K562 (cell line): Measurements from ENCODE around the gene TMEM200A. TPM values are rescaled to one million over a fixed set of nuclear protein-coding genes. Genes with fewer than 3 reads are reported as not detected.

Experiments
- ATAC-seq: fragments of 200-7000 bp; cut with Tn5 transposase; 3 replicates; pipeline ENCODE4 v1.9.1; 2020; ENCODE audit warnings: moderate library complexity
- BruUV-seq: library from RNA; stranded (reverse); fragments of 400-500 nt; replicated peaks from 2 replicates; lab custom pipeline; 2021; lab: Mats Ljungman, UMichigan
- CTCF ChIA-PET: fragments of 300-600 bp; formaldehyde crosslinking; extraction: SDS; loops from one replicate; lab custom pipeline; 2021; ENCODE audit warnings: low intra/inter-chr PET ratio; lab: Yijun Ruan, JAX
- POLR2A ChIA-PET: fragments of 300-600, 350-650 bp; sonication (Branson Sonifier 250); formaldehyde crosslinking; extraction: SDS; loops from one replicate; lab custom pipeline; 2021; ENCODE audit warnings: antibody characterized with exemption, inconsistent platforms; lab: Yijun Ruan, JAX
- DNase-seq, 4 experiments: peaks; one replicate each; pipeline versions ENCODE4 v3.0.0 to v3.0.0-alpha.2; 2011 to 2018; ENCODE audit warnings: low spot score in 3 of 4, mixed read lengths in 3 of 4; ENCODE audit errors: extremely low read depth in 1 of 4
- FAIRE-seq: peaks from 2 replicates; lab custom pipeline; 2011; peaks lifted over from hg19 to GRCh38; lab: Jason Lieb, UNC
- H2AFZ ChIP-seq: 2 replicates; pipeline ENCODE4 v1.6.0; 2011; ENCODE audit warnings: low read depth, low read length, control low read depth, inconsistent platforms
- H3K27ac ChIP-seq: fragments of 200-600 bp; 3 replicates; pipeline ENCODE4 v1.8.0; 2011; ENCODE audit warnings: low read depth, mild to moderate bottlenecking, control low read depth, inconsistent platforms, low read length, moderate library complexity, mixed read lengths; ENCODE audit errors: extremely low read depth
- H3K27me3 ChIP-seq, 2 experiments: fragments of 300-600 bp in 1 of 2; 2 replicates in 1 of 2; 3 replicates in 1 of 2; pipeline versions ENCODE4 v1.6.0 to v1.8.0; 2011; ENCODE audit warnings: inconsistent platforms in 2 of 2, low read length in 2 of 2, mild to moderate bottlenecking in 1 of 2, mixed read lengths in 1 of 2, moderate library complexity in 1 of 2; ENCODE audit not compliant: control insufficient read depth in 2 of 2, insufficient read depth in 2 of 2
- H3K36me3 ChIP-seq: fragments of 300-600 bp; 3 replicates; pipeline ENCODE4 v1.8.0; 2011; ENCODE audit warnings: mild to moderate bottlenecking, low read length, inconsistent platforms; ENCODE audit not compliant: control insufficient read depth, insufficient read depth
- H3K4me1 ChIP-seq, 2 experiments: fragments of 200-600 bp in 1 of 2; replicated peaks in 1 of 2; 2 replicates in 1 of 2; 3 replicates in 1 of 2; pipeline versions ENCODE4 v1.5.1 to v1.8.0; 2011; ENCODE audit warnings: inconsistent platforms in 2 of 2, low read length in 2 of 2, mild to moderate bottlenecking in 1 of 2, mixed read lengths in 1 of 2, moderate library complexity in 1 of 2; ENCODE audit not compliant: control insufficient read depth in 2 of 2, insufficient read depth in 2 of 2
- H3K4me2 ChIP-seq: 2 replicates; pipeline ENCODE4 v1.6.1; 2011; ENCODE audit warnings: low read length, control low read depth, inconsistent platforms, mixed read lengths; ENCODE audit not compliant: insufficient read depth
- H3K4me3 ChIP-seq: fragments of 200-600 bp; sonication (generic), shearing (Covaris generic); 2 replicates; pipeline ENCODE4 v1.5.1; 2016; ENCODE audit warnings: control low read depth, inconsistent platforms
- H3K79me2 ChIP-seq: fragments of 200-600 bp; 3 replicates; pipeline ENCODE4 v1.8.0; 2011; ENCODE audit warnings: low read length, inconsistent platforms; ENCODE audit not compliant: control insufficient read depth, insufficient read depth
- H3K9ac ChIP-seq, 2 experiments: 2 replicates each; pipeline versions ENCODE4 v1.6.0 to v1.6.1; 2011; ENCODE audit warnings: low read depth in 2 of 2, low read length in 2 of 2, control low read depth in 1 of 2, inconsistent platforms in 1 of 2, mild to moderate bottlenecking in 1 of 2, mixed read lengths in 1 of 2; ENCODE audit not compliant: insufficient read depth in 1 of 2
- H3K9me1 ChIP-seq: one replicate; pipeline ENCODE4 v1.6.0; 2011; ENCODE audit warnings: inconsistent platforms, mild to moderate bottlenecking, low read length, moderate library complexity; ENCODE audit not compliant: control insufficient read depth, insufficient read depth
- H3K9me3 ChIP-seq: replicated peaks from 2 replicates; pipeline ENCODE4 v1.5.1; 2011; ENCODE audit warnings: low read depth, low read length, inconsistent platforms; ENCODE audit not compliant: control insufficient read depth, insufficient read depth
- H4K20me1 ChIP-seq: replicated peaks from 2 replicates; pipeline ENCODE4 v1.6.1; 2011; ENCODE audit warnings: low read length, inconsistent platforms, mixed read lengths; ENCODE audit not compliant: control insufficient read depth, insufficient read depth
- ETV6 ChIP-seq, 3 experiments: fragments of 150-350 bp in 1 of 3; sonication (generic) in 1 of 3; formaldehyde crosslinking in 1 of 3; IDR thresholded peaks; 2 replicates each; pipeline versions ENCODE4 v1.6.1 to v1.8.0; 2014 to 2022; ENCODE audit warnings: borderline replicate concordance in 2 of 3, low read depth in 2 of 3, antibody characterized with exemption in 1 of 3, low read length in 1 of 3, mild to moderate bottlenecking in 1 of 3, missing genetic modification reagents in 1 of 3
- HNRNPL ChIP-seq: fragments of 200-400 bp; formaldehyde crosslinking; IDR thresholded peaks from 2 replicates; pipeline ENCODE4 v1.6.1; 2017; ENCODE audit warnings: low read depth, mild to moderate bottlenecking, low read length
- NONO ChIP-seq, 2 experiments: fragments of 200-400 bp in 1 of 2; fragments of 450-650 bp in 1 of 2; formaldehyde crosslinking in 1 of 2; IDR thresholded peaks; 2 replicates each; pipeline ENCODE4 v1.6.1; 2017; ENCODE audit warnings: low read depth in 2 of 2, mild to moderate bottlenecking in 2 of 2, moderate library complexity in 2 of 2, low read length in 1 of 2
- NRF1 ChIP-seq, 2 experiments: fragments of 450-650 bp; IDR thresholded peaks in 1 of 2; conservative IDR thresholded peaks in 1 of 2; 2 replicates each; pipeline ENCODE4 v1.6.1; 2014; ENCODE audit warnings: mild to moderate bottlenecking in 2 of 2
- RCOR1 ChIP-seq, 2 experiments: IDR thresholded peaks; 2 replicates each; pipeline ENCODE4 v1.6.1; 2012; ENCODE audit warnings: low read depth in 2 of 2, low read length in 2 of 2, borderline replicate concordance in 1 of 2, improper control_type of control experiment in 1 of 2
- RNF2 ChIP-seq: sonication (generic); IDR thresholded peaks from 2 replicates; pipeline ENCODE4 v1.6.1; 2016
- USF2 ChIP-seq: sonication (generic); formaldehyde crosslinking; IDR thresholded peaks from 2 replicates; pipeline ENCODE4 v1.5.0; 2020; ENCODE audit warnings: missing genetic modification reagents
- ZNF133 ChIP-seq: fragments of 250-450 bp; sonication (Bioruptor Pico); IDR thresholded peaks from 2 replicates; pipeline ENCODE4 v1.4.0; 2020; ENCODE audit warnings: mild to moderate bottlenecking
- ZNF512 ChIP-seq: IDR thresholded peaks from 2 replicates; pipeline ENCODE4 v1.6.1; 2016; ENCODE audit warnings: missing genetic modification characterization, missing compliant biosample characterization
- ZNF561 ChIP-seq: fragments of 450-650 bp; formaldehyde crosslinking; conservative IDR thresholded peaks from 2 replicates; pipeline ENCODE4 v1.4.0; 2020; ENCODE audit warnings: mild to moderate bottlenecking, moderate library complexity
- ZNF780A ChIP-seq: fragments of 250-450 bp; sonication (Bioruptor Pico); IDR thresholded peaks from 2 replicates; pipeline ENCODE4 v1.5.0; 2021; ENCODE audit warnings: mild to moderate bottlenecking
- in situ Hi-C: fragments of 300-500 bp; cut with MboI; formaldehyde crosslinking; loops from 4 replicates; pipeline ENCODE4 v1.15.0; 2018; ENCODE audit warnings: inconsistent platforms, mixed read lengths
- intact Hi-C: fragments of 100-400 bp; cut with micrococcal nuclease; formaldehyde crosslinking; loops from 2 replicates; pipeline ENCODE4 v1.14.2; 2022
- polyA plus RNA-seq, 8 experiments: library from polyadenylated mRNA; depleted of rRNA in 4 of 8; stranded (reverse) in 5 of 8; unstranded in 3 of 8; fragments of >200 nt; fragmentation: Nextera tagmentation in 2 of 8; fragmentation: Illumina TruSeq in 1 of 8; extraction: Ambion mirVana in 2 of 8; extraction: Trizol in 1 of 8; gene quantifications; 2 replicates each; pipeline versions ENCODE4 v1.2.1 to v1.2.3, GENCODE V29; 2011 to 2014; ENCODE audit warnings: inconsistent platforms in 1 of 8, missing spikeins in 1 of 8
- total RNA-seq, 7 experiments: library from RNA; depleted of rRNA in 6 of 7; stranded (reverse); fragments of >200 nt in 6 of 7; fragmentation: Illumina TruSeq in 2 of 7; extraction: Trizol in 2 of 7; gene quantifications; 2 replicates each; pipeline versions ENCODE4 v1.2.1 to v1.2.3, GENCODE V29; 2011 to 2021; ENCODE audit warnings: low replicate concordance in 1 of 7

Gene TMEM200A
- total and polyA plus RNA-seq, 9 of the 15 experiments (the other 6 are each of a cell fraction or from before 2014, with no cell fraction given): 0.04 TPM; not detected in 8

- FAIRE-seq (no peak), DNase-seq (no peak), ATAC-seq (no peak)
- Histone ChIP-seq H3K36me3 (no peaks in the 10 kb centered on the region), H3K27me3 (no peaks in the 10 kb centered on the region), H3K4me1 (no peaks in the 10 kb centered on the region), H4K20me1 (no peaks in the 10 kb centered on the region), H3K27ac (no peak overlapping the region), H2AFZ (no peak overlapping the region), H3K9me1 (no peaks in the 10 kb centered on the region), H3K9ac (no peak overlapping the region), H3K9me3 (no peaks in the 10 kb centered on the region), H3K79me2 (no peaks in the 10 kb centered on the region), H3K4me3 (no peak overlapping the region), H3K4me2 (no peak overlapping the region)
- no peak for TF ChIP-seq ETV6 (IDR thresholded peaks at IDR 0.05; ENCODE audit: borderline replicate concordance in 1 of 2, low read depth in 2 of 2, low read length in 1 of 2)
- no peak for TF ChIP-seq ETV6 (CRISPR knock-in tag; IDR thresholded peaks at IDR 0.05; ENCODE audit: borderline replicate concordance)
- TF ChIP-seq USF2 (CRISPR knock-in tag): no peak
- no peak for TF ChIP-seq ZNF133 (CRISPR knock-in tag)
- TF ChIP-seq HNRNPL: no peak
- no peak for TF ChIP-seq NONO (IDR thresholded peaks at IDR 0.05; ENCODE audit: low read depth in 2 of 2, low read length in 1 of 2)
- no peak for TF ChIP-seq ZNF512
- no peak for TF ChIP-seq RNF2
- no peak for TF ChIP-seq ZNF561 (CRISPR knock-in tag)
- TF ChIP-seq RCOR1 (IDR thresholded peaks at IDR 0.05; ENCODE audit: borderline replicate concordance in 1 of 2, low read depth in 2 of 2, low read length in 2 of 2): no peak
- TF ChIP-seq ZNF780A: no peak
- no peak for TF ChIP-seq NRF1 (conservative IDR thresholded peaks at IDR 0.05 in 1 of 2, IDR thresholded peaks at IDR 0.05 in 1 of 2)
- ChIA-PET CTCF (no interaction called here), POLR2A (no interaction called here)
- BruUV-seq: no TSS peak
- in situ Hi-C loops: no loop called here
- intact Hi-C loops: no loop called here
These were observed 52.1 kb downstream of the TMEM200A start for GRCh38 chr6:130417951-130418350.
